Thymus (tissue), 14 donors: ENCODE measurements around the gene LY6G6C. TPM values are rescaled to one million over a fixed set of nuclear protein-coding genes. Genes with fewer than 3 reads are reported as not detected.

Experiments
- DNase-seq, 9 donors: peaks; one replicate each; pipeline ENCODE4 v3.0.0-alpha.2; 2013; ENCODE audit warnings: low spot score in 9 of 9, low read depth in 6 of 9, missing footprints in 1 of 9
- H3K27ac ChIP-seq, 2 donors: one replicate each; pipeline ENCODE4 v1.5.1; 2013; ENCODE audit warnings: control low read depth in 1 of 2, low read depth in 1 of 2, low read length in 1 of 2, mild to moderate bottlenecking in 1 of 2, moderate library complexity in 1 of 2
- H3K27me3 ChIP-seq, 2 donors: one replicate each; pipeline ENCODE4 v1.5.1; 2013; ENCODE audit warnings: low read length in 1 of 2; ENCODE audit not compliant: control insufficient read depth in 2 of 2, insufficient read depth in 1 of 2
- H3K36me3 ChIP-seq, 2 donors: one replicate each; pipeline ENCODE4 v1.5.1; 2013; ENCODE audit warnings: low read length in 1 of 2, mild to moderate bottlenecking in 1 of 2, moderate library complexity in 1 of 2; ENCODE audit not compliant: control insufficient read depth in 2 of 2, insufficient read depth in 2 of 2
- H3K4me1 ChIP-seq, 2 donors: one replicate each; pipeline ENCODE4 v1.5.1; 2013; ENCODE audit warnings: low read length in 2 of 2; ENCODE audit not compliant: control insufficient read depth in 2 of 2, insufficient read depth in 2 of 2
- H3K4me3 ChIP-seq, 2 donors: one replicate each; pipeline ENCODE4 v1.5.1; 2013; ENCODE audit warnings: low read length in 2 of 2, control low read depth in 1 of 2, mild to moderate bottlenecking in 1 of 2
- H3K9me3 ChIP-seq, 2 donors: one replicate each; pipeline ENCODE4 v1.5.1; 2013; ENCODE audit warnings: low read length in 1 of 2, mild to moderate bottlenecking in 1 of 2; ENCODE audit not compliant: control insufficient read depth in 2 of 2, insufficient read depth in 1 of 2
- WGBS: extraction: QIAGEN DNeasy Blood & Tissue Kit; methylation state at CpG from one replicate; pipeline ENCODE4 v1.1.7; 2013; 5-methylcytosine and 5-hydroxymethylcytosine counted together
- long read RNA-seq, 10 donors: transcript quantifications; one replicate each; lab custom pipeline, GENCODE V29; 2026
- polyA plus RNA-seq: library from polyadenylated mRNA; stranded (reverse); fragments of 200-250 nt; gene quantifications from one replicate; pipeline ENCODE4 v1.2.3, GENCODE V29; 2013
- total RNA-seq: library from RNA; stranded (reverse); fragments of 120-200 nt; gene quantifications from one replicate; pipeline ENCODE4 v1.2.4, GENCODE V29; 2013
- donor health status: healthy.

Gene LY6G6C, protein sequence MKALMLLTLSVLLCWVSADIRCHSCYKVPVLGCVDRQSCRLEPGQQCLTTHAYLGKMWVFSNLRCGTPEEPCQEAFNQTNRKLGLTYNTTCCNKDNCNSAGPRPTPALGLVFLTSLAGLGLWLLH
- total RNA-seq (not detected), polyA plus RNA-seq (7.0 TPM)
- long read RNA-seq, donor 1, result 0 reads
- long read RNA-seq, donor 2, result 0 reads
- long read RNA-seq, donor 3, result 0 reads
- long read RNA-seq, donor 4, result 0 reads
- long read RNA-seq, donor 5, result 0 reads
- long read RNA-seq, donor 6, result 0 reads
- long read RNA-seq, donor 7, result 0 reads
- long read RNA-seq, donor 8, result 0 reads
- long read RNA-seq, donor 9, result 0 reads
- long read RNA-seq, donor 10, result 0 reads

DNA sequence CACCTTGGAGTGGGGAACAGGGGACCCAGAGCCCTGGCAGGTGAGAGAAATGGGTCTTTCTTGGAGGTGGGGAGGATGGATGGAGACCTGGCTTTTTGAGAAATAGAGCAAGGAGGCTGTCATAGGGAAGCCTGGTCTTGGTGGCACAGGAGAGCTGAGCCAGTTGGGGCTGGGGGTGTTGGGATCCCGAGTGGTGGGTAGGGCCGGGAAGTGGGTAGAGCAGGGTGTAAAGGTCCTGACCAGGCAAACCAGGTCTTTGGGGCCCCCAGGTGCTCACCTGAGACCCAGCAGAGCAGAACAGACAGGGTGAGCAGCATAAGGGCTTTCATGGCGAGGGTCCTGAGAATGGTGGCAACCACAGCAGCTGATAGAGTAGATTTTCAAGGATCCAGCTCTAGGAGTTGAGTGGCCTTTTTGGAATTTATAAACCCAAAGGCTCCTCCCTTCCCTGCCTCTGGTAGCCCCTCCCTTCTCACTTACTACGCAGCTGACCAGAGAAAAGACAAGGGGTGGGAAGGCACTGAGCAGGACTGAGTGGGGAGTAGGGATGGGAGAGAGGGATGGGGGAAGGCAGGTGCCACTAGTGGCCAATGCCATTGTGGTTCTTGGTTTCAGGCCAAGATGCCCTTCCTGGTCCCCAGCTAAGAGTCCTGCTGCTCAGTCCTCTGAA lies at the start of gene LY6G6C:
TSS of gene LY6G6C (minus strand) at position 396 of the 670 bp plus-strand sequence. CDS start at position 329, 67 bp downstream.
- H3K27me3 ChIP-seq, result no peaks in the 10 kb centered on the region
- H3K9me3 ChIP-seq, result no peaks in the 10 kb centered on the region
- 97% methylated on average over 4 of the region's 4 CpGs for WGBS
- H3K27ac ChIP-seq, result no peak within 1 kb of the TSS
- peaks cover 4 to 5% of the 10 kb centered on the region in 2 donors for H3K36me3 ChIP-seq
- peaks cover 3 to 30% of the 10 kb centered on the region in 2 donors for H3K4me1 ChIP-seq
- DNase-seq, result no peak
- no peak within 1 kb of the TSS for H3K4me3 ChIP-seq

DNA sequence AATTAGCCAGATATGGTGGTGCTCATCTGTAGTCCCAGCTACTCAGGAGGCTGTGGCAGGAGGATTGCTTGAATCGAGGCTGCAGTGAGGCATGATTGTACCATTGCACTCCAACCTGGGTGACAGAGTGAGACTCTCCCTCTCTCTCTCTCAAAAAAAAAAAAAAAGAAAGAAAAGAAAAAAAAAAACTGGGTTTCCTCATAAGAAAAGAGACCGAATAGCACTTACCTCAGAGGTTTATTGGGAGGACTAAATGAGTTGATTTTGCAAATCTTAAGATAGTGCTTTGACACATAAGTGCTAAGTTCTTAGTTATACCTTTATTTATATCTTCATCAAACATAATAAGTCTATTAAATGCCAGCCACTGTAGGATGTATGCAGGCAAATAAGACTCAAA lies 49.3 kb upstream of the LY6G6C start:
- Histone ChIP-seq H3K4me1 (peaks cover 6 to 21% of the 10 kb centered on the region in 2 donors), H3K27ac (no peak overlapping the region), H3K4me3 (no peak overlapping the region), H3K36me3 (no peaks in the 10 kb centered on the region), H3K27me3 (peaks cover 0 to 13% of the 10 kb centered on the region in 2 donors), H3K9me3 (peaks cover 0 to 5% of the 10 kb centered on the region in 2 donors)
- DNase-seq, result no peak
- WGBS, result 97% methylated on average over 2 of the region's 2 CpGs

GRCh38 chr6:31769684-31770371 lies 48.3 kb upstream of the LY6G6C start:
- H3K4me1 ChIP-seq, result peaks cover 6 to 21% of the 10 kb centered on the region in 2 donors
- WGBS, result 73% methylated on average over 12 of the region's 12 CpGs
- no peaks in the 10 kb centered on the region for H3K36me3 ChIP-seq
- peaks cover 0 to 17% of the 10 kb centered on the region in 2 donors for H3K27me3 ChIP-seq
- H3K4me3 ChIP-seq, result no peak overlapping the region
- no peak overlapping the region for H3K27ac ChIP-seq
- DNase-seq, result peak; percentile 38 to 82 (median 59)
- H3K9me3 ChIP-seq, result peaks cover 0 to 5% of the 10 kb centered on the region in 2 donors

DNA sequence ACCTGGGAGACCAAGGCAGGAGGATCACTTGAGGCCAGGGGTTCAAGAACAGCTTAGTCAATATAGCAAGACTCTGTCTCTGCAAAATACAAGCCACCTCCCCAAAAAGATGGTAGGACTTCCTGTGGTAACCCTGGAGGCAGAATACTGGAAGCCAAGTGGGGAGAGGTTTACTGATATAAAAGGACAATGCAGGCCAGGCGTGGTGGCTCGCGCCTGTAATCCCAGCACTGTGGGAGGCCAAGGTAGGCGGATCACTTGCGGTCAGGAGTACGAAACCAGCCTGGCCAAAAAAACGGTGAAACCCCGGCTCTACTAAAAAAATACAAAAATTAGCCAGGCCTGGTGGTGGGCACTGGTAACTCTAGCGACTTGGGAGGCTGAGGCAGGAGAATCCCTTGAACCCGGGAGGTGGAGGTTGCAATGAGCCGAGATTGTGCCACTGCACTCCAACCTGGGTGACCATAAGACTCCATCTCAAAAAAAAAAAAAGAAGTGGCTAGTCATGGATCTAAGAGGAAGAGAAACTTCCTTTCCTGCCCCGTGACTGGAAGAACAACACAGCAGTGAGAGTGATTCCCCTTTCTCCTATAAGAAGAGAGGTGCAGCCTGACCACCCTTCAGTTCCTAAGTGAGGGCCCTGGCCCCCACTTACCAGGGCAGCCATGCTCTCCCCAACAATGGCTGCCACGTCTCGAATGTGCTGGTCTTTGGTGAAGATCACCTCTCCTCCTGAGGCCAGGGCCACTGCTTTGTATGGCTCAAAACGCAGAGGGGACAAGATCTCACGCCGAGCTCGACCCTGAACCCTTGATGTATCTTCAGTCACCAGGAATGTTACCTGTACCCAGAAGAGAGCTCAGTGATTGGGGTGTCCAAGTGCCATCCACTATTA lies 47.1 kb upstream of the LY6G6C start:
- Histone ChIP-seq H3K36me3 (peaks cover 0 to under 1% of the 10 kb centered on the region in 2 donors), H3K4me1 (peaks cover 6 to 21% of the 10 kb centered on the region in 2 donors), H3K9me3 (peaks cover 0 to 5% of the 10 kb centered on the region in 2 donors), H3K27me3 (peaks cover 0 to 17% of the 10 kb centered on the region in 2 donors), H3K27ac (no peak overlapping the region), H3K4me3 (no peak overlapping the region)
- DNase-seq, result no peak
- 97% methylated on average over 18 of the region's 18 CpGs for WGBS

GRCh38 chr6:31767096-31767645 lies 45.6 kb upstream of the LY6G6C start:
- Histone ChIP-seq H3K4me1 (peaks cover 0 to 10% of the 10 kb centered on the region in 2 donors), H3K27me3 (peaks cover 0 to 17% of the 10 kb centered on the region in 2 donors), H3K27ac (no peak overlapping the region), H3K9me3 (peaks cover 0 to 2% of the 10 kb centered on the region in 2 donors), H3K4me3 (no peak overlapping the region), H3K36me3 (peaks cover 0 to 14% of the 10 kb centered on the region in 2 donors)
- WGBS, result 97% methylated on average over 6 of the region's 6 CpGs
- DNase-seq, result no peak

GRCh38 chr6:31765910-31766794 lies 44.6 kb upstream of the LY6G6C start:
- H3K27me3 ChIP-seq, result peaks cover 0 to 17% of the 10 kb centered on the region in 2 donors
- peaks cover 9 to 23% of the 10 kb centered on the region in 2 donors for H3K36me3 ChIP-seq
- no peak overlapping the region for H3K27ac ChIP-seq
- no peak overlapping the region for H3K4me3 ChIP-seq
- WGBS, result 80% methylated on average over 42 of the region's 42 CpGs
- H3K4me1 ChIP-seq, result peaks cover 0 to 4% of the 10 kb centered on the region in 2 donors
- DNase-seq, result no peak
- H3K9me3 ChIP-seq, result no peaks in the 10 kb centered on the region

DNA sequence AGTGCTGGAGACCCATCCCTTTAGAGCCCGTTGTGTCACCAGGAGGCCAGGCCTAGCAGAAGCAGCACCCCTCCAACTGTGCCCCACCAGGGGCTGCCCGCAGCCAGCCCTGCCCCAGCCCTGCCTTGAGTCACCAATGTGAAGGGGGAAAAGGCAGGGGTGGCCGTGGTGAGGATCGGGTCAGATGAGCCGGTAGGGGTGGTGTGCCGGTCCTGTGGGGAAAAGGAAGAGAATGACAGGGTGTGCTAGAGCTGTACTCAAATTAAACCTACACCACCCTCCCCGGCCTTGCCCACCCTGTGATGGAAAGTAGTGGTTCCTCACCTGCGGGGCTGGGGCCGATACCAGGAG lies 44.0 kb upstream of the LY6G6C start:
- no peaks in the 10 kb centered on the region for H3K9me3 ChIP-seq
- no peak overlapping the region for H3K27ac ChIP-seq
- peaks cover 14 to 28% of the 10 kb centered on the region in 2 donors for H3K36me3 ChIP-seq
- no peak for DNase-seq
- WGBS, result 93% methylated on average over 9 of the region's 9 CpGs
- peaks cover 0 to 3% of the 10 kb centered on the region in 2 donors for H3K4me1 ChIP-seq
- peaks cover 0 to 17% of the 10 kb centered on the region in 2 donors for H3K27me3 ChIP-seq
- H3K4me3 ChIP-seq, result no peak overlapping the region
